HUES48 (cell line): ENCODE data around the gene TTLL13.

Experiments used
- H3K27ac ChIP-seq: one replicate; pipeline ENCODE4 v1.7.0; 2013; ENCODE audit warnings: low read depth, low read length, inconsistent platforms
- H3K27me3 ChIP-seq: 2 replicates; pipeline ENCODE4 v1.6.1; 2013; ENCODE audit warnings: mild to moderate bottlenecking, low read length; ENCODE audit not compliant: control insufficient read depth, insufficient read depth
- H3K36me3 ChIP-seq: 2 replicates; pipeline ENCODE4 v1.6.1; 2013; ENCODE audit warnings: low read length; ENCODE audit not compliant: control insufficient read depth, insufficient read depth
- H3K4me1 ChIP-seq: 2 replicates; pipeline ENCODE4 v1.6.1; 2013; ENCODE audit warnings: mild to moderate bottlenecking, low read length; ENCODE audit not compliant: control insufficient read depth, insufficient read depth
- H3K4me3 ChIP-seq: 2 replicates; pipeline ENCODE4 v1.5.1; 2013; ENCODE audit warnings: mild to moderate bottlenecking, low read depth, low read length
- H3K9ac ChIP-seq: 2 replicates; pipeline ENCODE4 v1.6.1; 2013; ENCODE audit warnings: mild to moderate bottlenecking, low read depth, low read length, moderate library complexity
- H3K9me3 ChIP-seq: 2 replicates; pipeline ENCODE4 v1.6.1; 2013; ENCODE audit warnings: low read length; ENCODE audit not compliant: control insufficient read depth, insufficient read depth

The TTLL13 gene

GRCh38 chr15:90228960-90229359 is 20.4 kb upstream of the TTLL13 start:
- Histone ChIP-seq H3K9ac (no peak overlapping the region), H3K9me3 (no peaks in the 10 kb centered on the region), H3K4me3 (no peak overlapping the region), H3K4me1 (no peaks in the 10 kb centered on the region), H3K27ac (no peak overlapping the region), H3K27me3 (no peaks in the 10 kb centered on the region), H3K36me3 (peaks cover 64% of the 10 kb centered on the region)

GRCh38 chr15:90230071-90230494 is 19.3 kb upstream of the TTLL13 start:
- Histone ChIP-seq H3K9ac (no peak overlapping the region), H3K4me3 (no peak overlapping the region), H3K4me1 (peaks cover 3% of the 10 kb centered on the region), H3K27me3 (no peaks in the 10 kb centered on the region), H3K27ac (no peak overlapping the region), H3K9me3 (no peaks in the 10 kb centered on the region), H3K36me3 (peaks cover 54% of the 10 kb centered on the region)

GRCh38 chr15:90230610-90231009 is 18.7 kb upstream of the TTLL13 start:
- Histone ChIP-seq H3K27me3 (no peaks in the 10 kb centered on the region), H3K9me3 (no peaks in the 10 kb centered on the region), H3K4me1 (peaks cover 3% of the 10 kb centered on the region), H3K4me3 (no peak overlapping the region), H3K9ac (no peak overlapping the region), H3K27ac (no peak overlapping the region), H3K36me3 (peaks cover 48% of the 10 kb centered on the region)

GRCh38 chr15:90231028-90232017 is 18.0 kb upstream of the TTLL13 start:
- Histone ChIP-seq H3K36me3 (peaks cover 43% of the 10 kb centered on the region), H3K4me3 (no peak overlapping the region), H3K4me1 (peaks cover 3% of the 10 kb centered on the region), H3K27ac (no peak overlapping the region), H3K9ac (no peak overlapping the region), H3K27me3 (no peaks in the 10 kb centered on the region), H3K9me3 (no peaks in the 10 kb centered on the region)

- Histone ChIP-seq H3K4me3 (no peak overlapping the region), H3K27me3 (no peaks in the 10 kb centered on the region), H3K9me3 (no peaks in the 10 kb centered on the region), H3K4me1 (peaks cover 3% of the 10 kb centered on the region), H3K36me3 (peaks cover 35% of the 10 kb centered on the region), H3K27ac (no peak overlapping the region), H3K9ac (no peak overlapping the region)
Measured at GRCh38 chr15:90232196-90232595, 17.2 kb upstream of the TTLL13 start.

GRCh38 chr15:90232941-90233386 is 16.4 kb upstream of the TTLL13 start:
- no peaks in the 10 kb centered on the region for H3K27me3 ChIP-seq
- peak overlapping the region; percentile 85 for H3K4me3 ChIP-seq
- peak overlapping the region; percentile 80 for H3K27ac ChIP-seq
- H3K9me3 ChIP-seq = no peaks in the 10 kb centered on the region
- H3K9ac ChIP-seq = peak overlapping the region; percentile 6; the same call in 1 of the 2 replicates
- H3K36me3 ChIP-seq = peaks cover 27% of the 10 kb centered on the region
- H3K4me1 ChIP-seq = peaks cover 3% of the 10 kb centered on the region

- Histone ChIP-seq H3K27me3 (no peaks in the 10 kb centered on the region), H3K36me3 (peaks cover 22% of the 10 kb centered on the region), H3K4me1 (peaks cover 3% of the 10 kb centered on the region), H3K4me3 (peak within 1 kb of the TSS; percentile 85), H3K9me3 (no peaks in the 10 kb centered on the region), H3K27ac (peak within 1 kb of the TSS; percentile 80), H3K9ac (peak within 1 kb of the TSS; percentile 6; the same call in 1 of the 2 replicates)
Measured at GRCh38 chr15:90233387-90234095, 15.8 kb upstream of the TTLL13 start, which contains the start of gene CIB1. TSS of gene CIB1 (minus strand) at chr15:90233941. CDS start at chr15:90233885, 56 bp downstream.

- Histone ChIP-seq H3K4me3 (peak within 1 kb of the TSS; percentile 85), H3K9me3 (no peaks in the 10 kb centered on the region), H3K27me3 (no peaks in the 10 kb centered on the region), H3K36me3 (peaks cover 14% of the 10 kb centered on the region), H3K4me1 (peaks cover 3% of the 10 kb centered on the region), H3K9ac (peak within 1 kb of the TSS; percentile 6; the same call in 1 of the 2 replicates), H3K27ac (peak within 1 kb of the TSS; percentile 80)
Measured at GRCh38 chr15:90234096-90234988, 15.0 kb upstream of the TTLL13 start, which contains the start of gene GDPGP1. TSS of gene GDPGP1 (plus strand) at chr15:90234209. CDS start at chr15:90240909, 6,700 bp downstream.

- Histone ChIP-seq H3K27ac (no peak overlapping the region), H3K9me3 (no peaks in the 10 kb centered on the region), H3K9ac (no peak overlapping the region), H3K27me3 (no peaks in the 10 kb centered on the region), H3K4me1 (peaks cover 3% of the 10 kb centered on the region), H3K36me3 (no peaks in the 10 kb centered on the region), H3K4me3 (no peak overlapping the region)
Measured at GRCh38 chr15:90239371-90239770, 10.0 kb upstream of the TTLL13 start.

GRCh38 chr15:90240856-90241255 is 8.5 kb upstream of the TTLL13 start:
- Histone ChIP-seq H3K9ac (no peak overlapping the region), H3K4me3 (no peak overlapping the region), H3K27ac (no peak overlapping the region), H3K4me1 (no peaks in the 10 kb centered on the region), H3K9me3 (no peaks in the 10 kb centered on the region), H3K27me3 (no peaks in the 10 kb centered on the region), H3K36me3 (no peaks in the 10 kb centered on the region)
